HG02981 (cell line): Measurements from ENCODE around the gene TCERG1L.
"Not testable (repeated sequence)": the region's sequence is repeated elsewhere in the genome, so short reads cannot be mapped to it uniquely, and the experiment has no call there.

Experiments used
- ATAC-seq: cut with Tn5 transposase; IDR thresholded peaks from one replicate; pipeline ENCODE4 v1.9.1; 2021; ENCODE audit warnings: mild to moderate bottlenecking, moderate library complexity; ENCODE audit not compliant: unreplicated experiment

The TCERG1L gene

GRCh38 chr10:131195558-131196159 lies 115.9 kb downstream of the TCERG1L start:
- no peak for ATAC-seq

- ATAC-seq = no peak
Measured at GRCh38 chr10:131195116-131195515, 116.4 kb downstream of the TCERG1L start.

GRCh38 chr10:131193923-131194322 lies 117.6 kb downstream of the TCERG1L start:
- no peak for ATAC-seq

GRCh38 chr10:131188494-131188893 lies 123.0 kb downstream of the TCERG1L start:
- no peak for ATAC-seq

- ATAC-seq = no peak
Measured at GRCh38 chr10:131187926-131188325, 123.6 kb downstream of the TCERG1L start.

- no peak for ATAC-seq
Measured at GRCh38 chr10:131187274-131187673, 124.2 kb downstream of the TCERG1L start.

GRCh38 chr10:131186547-131187253 lies 124.8 kb downstream of the TCERG1L start:
- no peak for ATAC-seq

- no peak for ATAC-seq
Measured at GRCh38 chr10:131184503-131184902, 127.0 kb downstream of the TCERG1L start.

GRCh38 chr10:131183546-131184045 lies 127.9 kb downstream of the TCERG1L start:
- no peak for ATAC-seq

- ATAC-seq = no peak
Measured at GRCh38 chr10:131181456-131181855, 130.1 kb downstream of the TCERG1L start.

GRCh38 chr10:131180740-131181415 lies 130.6 kb downstream of the TCERG1L start:
- ATAC-seq = no peak

- no peak for ATAC-seq
Measured at GRCh38 chr10:131180086-131180485, 131.4 kb downstream of the TCERG1L start.

- no peak for ATAC-seq
Measured at GRCh38 chr10:131179361-131179760, 132.2 kb downstream of the TCERG1L start.

GRCh38 chr10:131178521-131179331 lies 132.8 kb downstream of the TCERG1L start:
- no peak for ATAC-seq

- ATAC-seq = no peak
Measured at GRCh38 chr10:131177431-131178327, 133.8 kb downstream of the TCERG1L start.

- no peak for ATAC-seq
Measured at GRCh38 chr10:131176907-131177306, 134.6 kb downstream of the TCERG1L start.

- not testable (repeated sequence) for ATAC-seq
Measured at GRCh38 chr10:131176324-131176723, 135.2 kb downstream of the TCERG1L start.

GRCh38 chr10:131175891-131176290 lies 135.6 kb downstream of the TCERG1L start:
- no peak for ATAC-seq

GRCh38 chr10:131174651-131175540 lies 136.6 kb downstream of the TCERG1L start:
- ATAC-seq = no peak
